HepG2 (cell line): ENCODE measurements around the gene FGD2.

ENCODE experiments used
- AFF4 ChIP-seq: sonication (generic); formaldehyde crosslinking; IDR thresholded peaks from 2 replicates; pipeline ENCODE4 v1.4.0; 2020; ENCODE audit warnings: missing genetic modification reagents
- BHLHE40 ChIP-seq: IDR thresholded peaks from 2 replicates; pipeline ENCODE4 v1.6.1; 2011; ENCODE audit warnings: low read length, improper control_type of control experiment
- CREM ChIP-seq, 2 experiments: sonication (generic) in 1 of 2; formaldehyde crosslinking in 1 of 2; IDR thresholded peaks; 2 replicates each; pipeline versions ENCODE4 v1.4.0 to v1.6.1; 2016 to 2020; ENCODE audit warnings: antibody characterized with exemption in 1 of 2, mild to moderate bottlenecking in 1 of 2, missing genetic modification reagents in 1 of 2
- CTCF ChIP-seq: sonication (generic); formaldehyde crosslinking; IDR thresholded peaks from 2 replicates; pipeline ENCODE4 v1.5.0; 2020; ENCODE audit warnings: mild to moderate bottlenecking, missing genetic modification reagents, moderate library complexity
- DNMT1 ChIP-seq: sonication (generic); formaldehyde crosslinking; IDR thresholded peaks from 2 replicates; pipeline ENCODE4 v1.5.1; 2020; ENCODE audit warnings: mild to moderate bottlenecking, missing genetic modification reagents
- ELK4 ChIP-seq: sonication (generic); formaldehyde crosslinking; IDR thresholded peaks from 2 replicates; pipeline ENCODE4 v1.9.0; 2021; ENCODE audit warnings: missing genetic modification reagents, borderline replicate concordance
- HNRNPUL1 ChIP-seq: fragments of 200-400 bp; formaldehyde crosslinking; IDR thresholded peaks from 2 replicates; pipeline ENCODE4 v1.6.1; 2017; ENCODE audit warnings: low read depth, mild to moderate bottlenecking, low read length, moderate library complexity
- KAT7 ChIP-seq: IDR thresholded peaks from 2 replicates; pipeline ENCODE4 v1.6.1; 2018; ENCODE audit warnings: borderline replicate concordance, missing compliant biosample characterization
- NFE2L2 ChIP-seq: fragments of 150-350 bp; IDR thresholded peaks from 2 replicates; pipeline ENCODE4 v1.6.1; 2014; ENCODE audit warnings: low read length
- TARDBP ChIP-seq: sonication (generic); formaldehyde crosslinking; IDR thresholded peaks from 2 replicates; pipeline ENCODE4 v1.8.0; 2022; ENCODE audit warnings: mild to moderate bottlenecking, missing genetic modification reagents
- TFE3 ChIP-seq: IDR thresholded peaks from 2 replicates; pipeline ENCODE4 v1.6.1; 2016
- ZNF121 ChIP-seq: sonication (generic); formaldehyde crosslinking; IDR thresholded peaks from 2 replicates; pipeline ENCODE4 v1.5.0; 2020; ENCODE audit warnings: mild to moderate bottlenecking, missing genetic modification reagents
- ZNF383 ChIP-seq: sonication (generic); formaldehyde crosslinking; IDR thresholded peaks from 2 replicates; pipeline ENCODE4 v1.4.0; 2020; ENCODE audit warnings: missing genetic modification reagents, mild to moderate bottlenecking, borderline replicate concordance
- ZSCAN30 ChIP-seq: sonication (generic); formaldehyde crosslinking; IDR thresholded peaks from 2 replicates; pipeline ENCODE4 v1.5.0; 2020; ENCODE audit warnings: mild to moderate bottlenecking, missing genetic modification reagents

- TF ChIP-seq CTCF (CRISPR knock-in tag) (no peak), NFE2L2 (no peak), DNMT1 (CRISPR knock-in tag) (no peak), ZNF121 (CRISPR knock-in tag) (no peak), AFF4 (CRISPR knock-in tag) (no peak), ZSCAN30 (CRISPR knock-in tag) (no peak), TFE3 (CRISPR knock-in tag) (no peak), TARDBP (CRISPR knock-in tag) (no peak), KAT7 (CRISPR knock-in tag) (no peak), ZNF383 (CRISPR knock-in tag) (no peak), ELK4 (CRISPR knock-in tag) (no peak), BHLHE40 (no peak), HNRNPUL1 (no peak), CREM (IDR thresholded peaks at IDR 0.05) (no peak), CREM (CRISPR knock-in tag; IDR thresholded peaks at IDR 0.05) (no peak)
These were observed 21.7 kb downstream of the FGD2 start for GRCh38 chr6:37027036-37027720.
